HL-60 (cell line): ENCODE data around the gene ARHGEF16.

ENCODE experiments used
- DNase-seq, 2 experiments: peaks; one replicate each; pipeline ENCODE4 v3.0.0-alpha.2; 2010 to 2020; ENCODE audit warnings: low read depth in 1 of 2, low spot score in 1 of 2
- H3K27ac ChIP-seq: fragments of 250-450 bp; sonication (Bioruptor Pico); replicated peaks from 2 replicates; pipeline ENCODE4 v1.5.1; 2020; ENCODE audit warnings: mild to moderate bottlenecking, moderate library complexity
- H3K27me3 ChIP-seq: fragments of 250-450 bp; sonication (Bioruptor Pico); 2 replicates; pipeline ENCODE4 v1.5.1; 2021; ENCODE audit warnings: mild to moderate bottlenecking, moderate library complexity; ENCODE audit not compliant: insufficient read depth, poor library complexity, severe bottlenecking
- H3K4me3 ChIP-seq: replicated peaks from 2 replicates; pipeline ENCODE4 v1.5.1; 2011; ENCODE audit warnings: mild to moderate bottlenecking, control low read depth, low read length; ENCODE audit not compliant: insufficient read depth
- GABPA ChIP-seq: IDR thresholded peaks from 2 replicates; pipeline ENCODE4 v1.6.1; 2012; ENCODE audit warnings: low read depth
- POLR2AphosphoS5 ChIP-seq: IDR thresholded peaks from 2 replicates; pipeline ENCODE4 v1.6.1; 2012; ENCODE audit warnings: low read depth
- SPI1 ChIP-seq: IDR thresholded peaks from 2 replicates; pipeline ENCODE4 v1.6.1; 2012; ENCODE audit warnings: low read depth, mild to moderate bottlenecking, borderline replicate concordance
- TF ChIP-seq, protein P1 (sequence below): IDR thresholded peaks from one replicate; pipeline ENCODE4 v1.5.1; 2011; ENCODE audit warnings: low read length, control low read depth, inconsistent platforms; ENCODE audit not compliant: insufficient read depth
- TF ChIP-seq, protein P2 (sequence below): IDR thresholded peaks from 2 replicates; pipeline ENCODE4 v1.6.1; 2012; ENCODE audit warnings: low read depth; ENCODE audit not compliant: insufficient replicate concordance

The ARHGEF16 gene

DNA sequence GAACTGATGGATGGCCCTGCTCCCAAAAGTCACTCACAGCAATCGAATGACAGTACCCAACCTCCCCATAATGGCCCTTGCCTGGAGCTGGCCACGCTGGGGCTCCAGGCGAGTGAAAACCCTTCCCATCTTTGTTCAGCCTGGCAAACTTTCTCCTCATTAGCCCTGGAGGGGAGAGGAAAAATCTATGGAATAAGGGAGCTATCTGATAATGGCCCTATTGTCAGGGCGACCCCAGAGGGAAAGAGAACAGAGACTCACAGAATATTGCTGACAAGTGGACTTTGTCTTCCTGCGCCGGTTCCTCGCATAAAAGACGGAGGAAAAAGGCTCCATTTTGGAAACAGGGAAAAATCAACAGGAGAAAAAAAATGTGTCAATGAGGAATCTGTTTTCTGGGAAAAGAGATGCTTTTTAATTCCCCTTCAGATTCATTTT, 13.0 kb upstream of the ARHGEF16 start:
- H3K27ac ChIP-seq = no peak overlapping the region
- H3K4me3 ChIP-seq = no peak overlapping the region
- TF ChIP-seq GABPA (no peak), POLR2AphosphoS5 (no peak), SPI1 (no peak)
- TF ChIP-seq, protein P1, sequence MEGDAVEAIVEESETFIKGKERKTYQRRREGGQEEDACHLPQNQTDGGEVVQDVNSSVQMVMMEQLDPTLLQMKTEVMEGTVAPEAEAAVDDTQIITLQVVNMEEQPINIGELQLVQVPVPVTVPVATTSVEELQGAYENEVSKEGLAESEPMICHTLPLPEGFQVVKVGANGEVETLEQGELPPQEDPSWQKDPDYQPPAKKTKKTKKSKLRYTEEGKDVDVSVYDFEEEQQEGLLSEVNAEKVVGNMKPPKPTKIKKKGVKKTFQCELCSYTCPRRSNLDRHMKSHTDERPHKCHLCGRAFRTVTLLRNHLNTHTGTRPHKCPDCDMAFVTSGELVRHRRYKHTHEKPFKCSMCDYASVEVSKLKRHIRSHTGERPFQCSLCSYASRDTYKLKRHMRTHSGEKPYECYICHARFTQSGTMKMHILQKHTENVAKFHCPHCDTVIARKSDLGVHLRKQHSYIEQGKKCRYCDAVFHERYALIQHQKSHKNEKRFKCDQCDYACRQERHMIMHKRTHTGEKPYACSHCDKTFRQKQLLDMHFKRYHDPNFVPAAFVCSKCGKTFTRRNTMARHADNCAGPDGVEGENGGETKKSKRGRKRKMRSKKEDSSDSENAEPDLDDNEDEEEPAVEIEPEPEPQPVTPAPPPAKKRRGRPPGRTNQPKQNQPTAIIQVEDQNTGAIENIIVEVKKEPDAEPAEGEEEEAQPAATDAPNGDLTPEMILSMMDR = no peak
- TF ChIP-seq, protein P2, sequence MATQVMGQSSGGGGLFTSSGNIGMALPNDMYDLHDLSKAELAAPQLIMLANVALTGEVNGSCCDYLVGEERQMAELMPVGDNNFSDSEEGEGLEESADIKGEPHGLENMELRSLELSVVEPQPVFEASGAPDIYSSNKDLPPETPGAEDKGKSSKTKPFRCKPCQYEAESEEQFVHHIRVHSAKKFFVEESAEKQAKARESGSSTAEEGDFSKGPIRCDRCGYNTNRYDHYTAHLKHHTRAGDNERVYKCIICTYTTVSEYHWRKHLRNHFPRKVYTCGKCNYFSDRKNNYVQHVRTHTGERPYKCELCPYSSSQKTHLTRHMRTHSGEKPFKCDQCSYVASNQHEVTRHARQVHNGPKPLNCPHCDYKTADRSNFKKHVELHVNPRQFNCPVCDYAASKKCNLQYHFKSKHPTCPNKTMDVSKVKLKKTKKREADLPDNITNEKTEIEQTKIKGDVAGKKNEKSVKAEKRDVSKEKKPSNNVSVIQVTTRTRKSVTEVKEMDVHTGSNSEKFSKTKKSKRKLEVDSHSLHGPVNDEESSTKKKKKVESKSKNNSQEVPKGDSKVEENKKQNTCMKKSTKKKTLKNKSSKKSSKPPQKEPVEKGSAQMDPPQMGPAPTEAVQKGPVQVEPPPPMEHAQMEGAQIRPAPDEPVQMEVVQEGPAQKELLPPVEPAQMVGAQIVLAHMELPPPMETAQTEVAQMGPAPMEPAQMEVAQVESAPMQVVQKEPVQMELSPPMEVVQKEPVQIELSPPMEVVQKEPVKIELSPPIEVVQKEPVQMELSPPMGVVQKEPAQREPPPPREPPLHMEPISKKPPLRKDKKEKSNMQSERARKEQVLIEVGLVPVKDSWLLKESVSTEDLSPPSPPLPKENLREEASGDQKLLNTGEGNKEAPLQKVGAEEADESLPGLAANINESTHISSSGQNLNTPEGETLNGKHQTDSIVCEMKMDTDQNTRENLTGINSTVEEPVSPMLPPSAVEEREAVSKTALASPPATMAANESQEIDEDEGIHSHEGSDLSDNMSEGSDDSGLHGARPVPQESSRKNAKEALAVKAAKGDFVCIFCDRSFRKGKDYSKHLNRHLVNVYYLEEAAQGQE = no peak
- DNase-seq = no peak
- H3K27me3 ChIP-seq = no peaks in the 10 kb centered on the region

DNA sequence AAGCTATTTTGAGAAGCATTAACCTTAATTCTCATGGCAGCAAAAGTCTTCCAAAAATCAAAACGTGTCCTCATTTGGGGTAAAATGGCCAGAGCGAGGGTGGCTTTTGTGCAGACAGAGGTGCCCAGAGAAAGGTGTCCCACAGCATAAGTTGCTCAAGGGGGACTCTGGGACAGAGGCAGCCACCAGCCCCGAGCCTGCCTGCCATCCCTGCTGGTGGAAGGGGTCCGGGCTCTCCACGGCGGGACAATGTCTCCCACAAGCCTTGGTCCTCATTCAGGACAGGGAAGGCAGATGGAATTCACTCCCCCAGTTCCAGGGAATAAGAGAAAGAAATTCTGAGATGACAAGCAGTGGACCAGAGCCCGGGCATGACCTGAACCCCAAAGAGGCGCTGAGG, 12.6 kb upstream of the ARHGEF16 start:
- no peak for DNase-seq
- Histone ChIP-seq H3K4me3 (no peak overlapping the region), H3K27me3 (no peaks in the 10 kb centered on the region), H3K27ac (no peak overlapping the region)
- TF ChIP-seq, protein P1 = no peak
- TF ChIP-seq POLR2AphosphoS5 (no peak), SPI1 (no peak), GABPA (no peak)
- TF ChIP-seq, protein P2 = no peak

DNA sequence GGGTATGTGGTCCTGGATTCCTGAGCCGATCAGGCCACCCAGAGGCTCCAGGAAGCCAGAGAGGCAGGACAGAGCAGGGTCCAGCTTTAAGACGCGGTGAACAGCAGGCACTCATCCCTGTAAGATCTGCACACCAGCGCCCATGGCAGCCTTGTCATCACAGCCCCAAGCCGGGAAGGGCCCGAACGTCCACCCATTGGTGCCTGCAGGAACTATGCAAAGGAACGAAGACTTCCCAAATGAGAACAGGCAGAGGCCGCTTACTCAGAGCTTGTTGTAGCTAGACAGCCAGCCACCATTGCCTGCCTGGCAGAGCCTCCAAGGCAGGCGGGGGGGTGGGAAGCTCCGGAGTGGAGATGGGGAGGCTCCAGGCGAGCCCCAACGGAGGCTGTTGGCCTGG, 12.1 kb upstream of the ARHGEF16 start:
- Histone ChIP-seq H3K27ac (no peak overlapping the region), H3K4me3 (no peak overlapping the region), H3K27me3 (no peaks in the 10 kb centered on the region)
- DNase-seq = no peak
- TF ChIP-seq SPI1 (no peak), POLR2AphosphoS5 (no peak)
- TF ChIP-seq, protein P2 = no peak
